Hematopoietic multipotent progenitor cell treated with erythropoietin and hydrocortisone succinate and interleukin-3 and kit ligand, for 8 days (in vitro differentiated cells): ENCODE data around the gene BUB1B.

Experiments used
- DNase-seq: peaks from one replicate; pipeline ENCODE4 v3.0.0-alpha.2; 2015

BUB1B gene

DNA sequence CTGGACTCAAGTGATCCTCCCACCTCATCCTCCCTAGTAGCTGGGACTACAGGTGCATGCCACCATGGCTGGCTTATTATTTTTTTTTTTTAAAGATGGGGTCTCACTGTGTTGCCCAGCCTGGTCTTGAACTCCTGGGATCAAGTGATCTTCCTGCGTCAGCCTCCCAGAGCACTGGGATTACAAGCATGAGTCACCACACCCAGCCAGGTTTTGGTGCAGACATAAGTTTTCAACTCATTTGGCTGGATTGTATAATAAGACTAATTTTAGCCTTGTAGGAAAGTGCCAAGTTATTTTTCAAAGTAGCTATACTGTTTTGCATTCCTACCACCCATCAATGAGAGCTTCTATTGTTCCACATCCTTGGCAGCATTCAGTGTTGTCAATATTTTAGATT is 32.1 kb downstream of the BUB1B start:
- no peak for DNase-seq

DNA sequence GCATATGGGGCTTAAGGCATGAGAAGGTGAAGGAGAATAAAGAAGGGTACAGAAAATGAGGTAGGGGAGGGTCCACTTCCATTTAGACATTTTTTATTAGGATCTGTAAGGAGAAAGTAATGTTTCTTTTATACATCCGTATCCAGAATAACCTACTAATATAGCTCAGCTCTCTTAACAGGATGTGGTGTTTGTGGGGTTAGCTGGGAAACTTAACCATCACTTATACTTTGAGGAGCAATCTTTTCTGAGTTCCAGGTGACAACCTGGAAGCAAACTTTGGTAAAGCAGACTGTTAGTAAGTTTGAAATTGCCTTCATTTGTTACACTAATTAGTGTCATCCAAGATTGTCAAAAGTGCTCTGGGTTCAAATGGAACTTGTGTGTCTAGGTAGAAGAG is 36.6 kb downstream of the BUB1B start:
- no peak for DNase-seq

DNA sequence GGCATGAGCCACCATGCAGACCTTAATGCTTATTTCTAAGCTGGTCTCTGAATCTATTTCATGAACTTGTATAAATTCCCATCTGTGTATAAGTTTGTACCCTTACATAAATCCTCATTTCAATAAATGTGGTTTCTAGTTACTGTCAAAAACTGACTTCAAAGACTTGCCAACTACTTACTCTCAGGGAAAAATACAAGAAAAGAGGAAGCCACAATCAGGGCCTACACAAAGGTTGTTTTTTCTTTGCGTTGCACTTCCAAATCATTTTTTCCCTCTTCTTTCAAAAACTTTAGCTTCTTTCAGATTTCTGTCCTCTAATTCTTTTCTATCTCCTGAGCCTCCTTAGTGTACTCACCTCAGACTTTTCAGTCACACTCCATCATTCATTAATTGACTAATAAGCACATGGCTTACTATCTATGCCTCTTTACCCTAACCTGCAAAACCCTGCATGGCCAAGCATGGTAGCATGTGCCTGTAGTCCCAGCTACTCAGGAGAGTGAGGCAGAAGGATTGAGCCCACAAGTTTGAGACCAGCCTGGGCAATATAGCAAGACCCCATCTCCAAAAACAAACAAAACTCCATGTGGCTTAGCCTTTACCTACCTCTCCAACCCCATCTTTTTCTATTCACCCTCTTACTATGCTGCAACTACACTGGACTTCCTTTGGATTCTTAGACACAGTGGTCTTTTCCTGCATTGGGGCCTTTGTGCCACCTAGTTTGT is 37.7 kb downstream of the BUB1B start:
- no peak for DNase-seq

DNA sequence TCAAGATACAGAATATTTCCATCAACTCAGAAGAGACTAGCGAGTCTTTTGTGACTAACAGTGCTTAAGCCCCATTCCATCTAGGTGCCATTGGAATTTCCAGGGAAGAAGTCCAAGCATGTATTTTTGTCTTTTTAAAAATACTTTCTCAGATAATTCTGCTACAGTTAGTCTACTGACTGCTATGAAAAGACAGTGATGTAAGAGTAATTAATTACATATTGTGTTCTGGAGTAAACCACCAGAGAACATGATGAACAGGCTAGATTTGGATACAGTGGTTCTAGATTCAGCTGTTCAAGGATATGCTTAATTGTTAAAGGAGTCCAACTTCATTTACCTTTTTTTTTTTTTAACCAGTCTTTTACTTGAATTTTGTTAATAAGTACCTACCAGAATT is 43.2 kb downstream of the BUB1B start:
- no peak for DNase-seq

DNA sequence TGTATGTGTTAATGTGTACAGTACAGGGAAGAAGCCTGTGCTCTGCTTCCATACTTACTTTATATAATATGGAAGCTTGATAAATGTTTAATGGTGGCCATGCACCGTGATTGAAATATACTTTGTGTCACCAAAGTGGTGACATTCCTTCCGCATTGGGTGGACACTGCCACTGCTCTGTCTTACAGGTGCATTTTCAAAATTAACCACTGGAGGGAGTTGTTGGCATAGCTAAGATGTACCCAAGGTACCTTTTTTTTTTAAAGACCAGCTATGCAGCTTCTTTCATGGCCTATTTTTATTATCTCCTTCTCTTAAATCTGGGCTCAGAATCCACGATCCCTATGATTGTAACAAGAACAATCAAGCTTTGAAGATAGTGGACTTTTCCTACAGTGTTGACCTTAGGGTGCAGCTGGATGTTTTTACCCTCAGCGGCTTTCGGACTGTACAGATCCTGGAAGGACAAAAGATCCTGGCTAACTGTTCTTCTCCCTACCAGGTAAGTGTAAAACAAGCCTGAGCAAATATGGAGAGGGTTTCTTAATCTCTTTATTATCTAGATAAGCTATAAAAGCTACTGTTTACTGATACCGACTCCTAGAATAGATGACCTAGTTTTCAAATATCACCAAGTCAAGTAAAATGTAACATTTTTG is 56.4 kb downstream of the BUB1B start:
- DNase-seq, result peak; percentile 85

DNA sequence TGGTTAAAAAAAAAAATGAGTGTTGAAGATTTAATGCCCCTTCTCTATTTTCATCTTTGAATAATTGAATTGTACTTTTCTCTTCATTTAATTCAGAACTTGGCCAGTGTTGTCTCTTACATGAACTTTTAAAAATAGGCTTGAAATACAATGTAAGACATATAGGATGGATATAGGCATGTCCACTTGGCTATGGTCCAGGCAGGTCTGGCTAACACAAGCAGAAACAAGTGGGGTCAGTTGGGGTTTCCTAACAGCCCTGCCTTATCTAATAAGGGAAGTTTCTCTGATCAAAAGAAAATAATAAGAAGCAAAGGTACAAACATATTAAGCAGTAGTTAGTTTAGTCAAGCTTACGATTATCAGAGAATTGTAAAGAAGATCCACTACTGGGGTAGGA is 58.9 kb downstream of the BUB1B start:
- no peak for DNase-seq

DNA sequence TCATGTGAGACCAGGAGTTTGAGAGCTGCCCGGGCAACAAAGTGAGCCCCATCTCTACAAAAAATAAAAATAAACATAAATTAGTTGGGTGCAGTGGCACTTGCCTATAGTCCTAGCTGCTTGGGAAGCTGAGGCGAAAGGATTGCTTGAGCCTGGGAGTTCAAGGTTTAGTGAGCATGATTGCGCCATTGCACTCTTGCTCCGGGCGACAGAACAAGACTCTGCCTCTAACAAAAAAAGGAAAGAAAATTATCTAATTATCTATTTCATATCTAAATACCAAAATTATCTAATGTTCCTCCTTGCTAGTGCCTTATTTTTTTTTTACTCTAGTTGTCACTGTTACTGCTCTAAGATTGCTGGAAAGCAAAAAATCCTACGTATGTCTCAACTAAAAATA is 61.3 kb downstream of the BUB1B start:
- DNase-seq, result no peak

DNA sequence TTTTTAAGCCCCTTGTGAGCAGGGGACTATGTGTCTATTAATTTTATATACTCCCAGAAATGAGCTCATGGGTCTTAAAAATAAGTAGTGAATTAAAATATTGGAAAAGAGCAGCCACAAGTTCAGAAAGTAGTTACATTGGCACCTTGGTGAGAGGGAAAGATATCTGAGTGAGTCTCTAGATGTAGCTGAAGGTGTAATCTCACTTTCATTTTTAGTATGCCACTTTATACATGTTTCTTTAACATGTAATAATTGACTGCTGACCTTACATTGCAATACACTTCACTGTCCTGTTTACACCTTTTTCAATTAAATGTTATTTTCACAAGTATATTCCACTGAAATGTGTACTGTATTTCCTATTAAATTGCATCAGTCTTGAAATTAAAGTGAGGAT is 65.9 kb downstream of the BUB1B start:
- no peak for DNase-seq

DNA sequence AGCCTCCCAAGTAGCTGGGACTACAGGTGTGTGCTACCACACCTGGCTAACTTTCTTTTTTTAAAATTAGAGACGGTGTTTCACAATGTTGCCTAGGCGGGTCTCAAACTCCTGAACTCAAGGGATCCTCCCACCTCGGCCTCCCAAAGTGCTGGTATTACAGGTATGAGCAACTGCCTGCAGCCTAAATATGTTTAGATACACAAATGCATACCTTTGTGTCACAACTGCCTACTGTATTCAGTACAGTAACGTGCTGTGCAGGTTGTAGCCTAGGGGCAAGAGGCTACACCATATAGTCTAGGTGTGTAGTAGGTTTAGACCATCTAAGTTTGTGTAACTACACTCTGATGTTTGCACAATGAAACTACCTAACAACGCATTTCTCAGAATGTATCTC is 68.4 kb downstream of the BUB1B start:
- no peak for DNase-seq

DNA sequence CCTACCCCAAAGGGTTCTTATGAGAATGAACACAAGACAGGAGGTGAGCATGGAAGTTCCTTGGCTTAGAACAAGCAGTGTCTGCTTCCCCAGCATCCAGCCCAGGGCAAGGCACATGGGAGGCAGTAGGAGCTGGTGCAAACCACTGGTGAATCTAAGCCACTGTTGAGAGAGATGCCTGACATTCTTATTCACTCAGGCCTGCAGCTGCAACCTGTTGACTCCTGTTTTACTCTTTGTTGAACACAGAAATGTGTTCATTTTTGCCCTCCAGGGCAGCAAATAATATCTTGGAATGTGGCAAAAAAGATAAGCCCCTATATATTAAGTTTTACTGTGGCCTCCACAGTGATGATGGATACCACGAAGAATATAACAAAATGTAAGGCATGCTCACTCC is 69.1 kb downstream of the BUB1B start:
- DNase-seq, result no peak

DNA sequence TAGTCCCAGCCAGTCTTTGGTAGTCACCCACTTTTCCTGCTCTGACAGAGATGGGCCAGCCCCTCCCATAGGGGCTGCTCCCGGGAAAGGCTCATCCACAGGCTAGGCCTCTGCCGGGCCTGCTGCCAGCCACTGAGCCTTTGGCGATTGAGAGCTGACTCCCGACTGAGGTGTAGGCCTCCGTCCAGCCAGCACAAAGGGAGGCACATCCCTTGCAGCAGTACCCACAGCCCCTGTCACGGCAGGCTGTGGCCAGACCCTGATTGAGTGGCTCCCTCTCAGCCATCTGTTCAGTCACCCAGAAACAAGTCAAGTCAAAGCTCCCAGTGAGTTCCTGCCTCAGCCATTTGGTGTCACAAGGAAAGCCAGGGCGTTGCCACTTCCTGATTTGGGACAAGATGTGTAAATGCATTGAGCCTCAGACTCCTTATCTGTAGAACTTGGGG is 71.8 kb downstream of the BUB1B start:
- no peak for DNase-seq

DNA sequence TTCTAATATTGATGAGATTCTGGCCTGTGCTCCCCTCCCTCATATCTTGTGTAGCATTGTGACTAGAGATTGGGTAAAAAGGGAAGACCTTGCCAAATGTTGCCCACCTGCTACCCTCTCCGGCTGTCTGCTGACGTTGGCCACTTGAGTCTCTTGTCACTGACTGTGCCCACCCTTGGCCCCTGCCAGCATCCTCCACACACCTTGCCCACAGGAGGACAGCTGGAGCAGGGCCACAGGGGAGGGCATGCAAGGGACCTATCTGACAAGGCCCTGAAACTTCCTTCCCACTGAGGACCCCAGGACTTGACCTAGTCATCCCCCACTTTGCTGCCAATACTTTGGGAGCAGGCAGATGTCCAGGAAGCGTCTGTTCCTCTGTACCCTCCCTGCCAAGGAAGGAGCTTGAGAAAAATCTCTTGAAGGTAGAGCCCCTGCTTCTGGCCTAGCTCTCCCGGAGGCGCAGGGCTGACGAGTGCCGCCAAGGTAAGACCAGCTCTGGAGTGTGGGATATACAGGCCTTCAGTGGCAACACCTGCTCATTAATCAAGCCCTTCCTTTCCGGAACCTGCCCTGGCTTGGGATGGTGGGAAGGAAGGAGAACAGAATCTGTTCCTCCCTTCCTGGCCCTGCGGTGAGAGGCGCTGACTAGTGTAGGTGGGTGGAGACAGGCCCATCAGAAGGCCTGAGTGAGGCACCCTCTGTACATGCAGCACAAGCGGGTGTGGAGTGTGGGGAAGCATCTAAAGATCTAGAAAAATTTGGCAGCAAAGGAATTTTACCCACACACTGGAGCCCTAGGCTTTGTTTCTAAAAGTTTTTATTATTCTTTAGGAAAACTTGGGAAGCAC is 73.1 kb downstream of the BUB1B start:
- DNase-seq, result no peak

DNA sequence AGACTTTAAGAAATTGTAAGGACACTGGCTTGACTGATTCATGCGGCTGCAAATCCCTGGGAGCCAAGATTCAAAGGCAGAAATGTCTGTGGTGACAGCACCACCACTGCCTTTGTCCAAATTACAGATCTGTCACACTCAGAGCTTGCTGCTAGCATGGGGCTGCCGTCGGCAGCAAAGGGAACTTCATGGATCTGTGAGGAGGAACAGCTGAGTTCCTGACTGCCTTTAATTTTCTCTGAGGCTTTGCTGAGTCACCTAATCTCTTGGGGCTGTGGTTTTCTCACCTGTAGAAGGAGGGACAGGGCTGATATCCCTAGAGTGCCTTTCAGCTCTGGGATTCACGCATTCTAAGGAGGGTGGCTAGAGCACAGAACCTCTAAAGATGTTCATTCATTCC is 73.9 kb downstream of the BUB1B start:
- no peak for DNase-seq

DNA sequence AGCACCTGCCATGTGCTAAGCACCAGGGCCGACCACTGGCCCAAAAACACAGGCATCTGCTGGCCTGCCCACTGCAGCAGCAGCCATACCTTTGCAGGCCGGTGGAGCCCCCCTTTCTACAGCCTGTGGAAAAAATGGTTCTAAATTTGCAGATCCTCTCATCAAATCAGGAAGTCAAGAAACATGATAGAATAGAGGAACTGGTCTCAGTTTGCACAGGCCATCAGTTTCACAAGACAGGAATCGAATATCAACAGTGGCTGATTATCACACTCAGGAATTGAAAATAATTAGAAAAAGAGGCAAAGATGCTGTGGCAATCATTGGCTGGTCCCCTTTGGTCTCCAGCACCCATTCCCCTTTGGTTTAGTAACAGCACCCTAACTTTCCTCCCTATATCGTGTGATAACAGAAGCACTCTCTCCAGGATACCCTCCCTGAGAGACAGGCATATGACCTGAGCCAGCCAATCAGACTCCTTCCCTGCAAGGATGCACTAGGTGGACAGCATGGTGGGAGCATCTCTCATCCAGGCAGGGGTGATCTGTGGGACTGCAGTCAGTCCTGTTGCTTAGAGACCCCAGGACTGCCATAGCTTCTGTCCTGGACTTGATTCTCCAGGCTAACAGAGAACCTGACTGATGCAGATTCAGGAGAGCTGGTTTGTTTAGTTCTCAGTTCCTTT is 74.5 kb downstream of the BUB1B start:
- DNase-seq, result no peak

DNA sequence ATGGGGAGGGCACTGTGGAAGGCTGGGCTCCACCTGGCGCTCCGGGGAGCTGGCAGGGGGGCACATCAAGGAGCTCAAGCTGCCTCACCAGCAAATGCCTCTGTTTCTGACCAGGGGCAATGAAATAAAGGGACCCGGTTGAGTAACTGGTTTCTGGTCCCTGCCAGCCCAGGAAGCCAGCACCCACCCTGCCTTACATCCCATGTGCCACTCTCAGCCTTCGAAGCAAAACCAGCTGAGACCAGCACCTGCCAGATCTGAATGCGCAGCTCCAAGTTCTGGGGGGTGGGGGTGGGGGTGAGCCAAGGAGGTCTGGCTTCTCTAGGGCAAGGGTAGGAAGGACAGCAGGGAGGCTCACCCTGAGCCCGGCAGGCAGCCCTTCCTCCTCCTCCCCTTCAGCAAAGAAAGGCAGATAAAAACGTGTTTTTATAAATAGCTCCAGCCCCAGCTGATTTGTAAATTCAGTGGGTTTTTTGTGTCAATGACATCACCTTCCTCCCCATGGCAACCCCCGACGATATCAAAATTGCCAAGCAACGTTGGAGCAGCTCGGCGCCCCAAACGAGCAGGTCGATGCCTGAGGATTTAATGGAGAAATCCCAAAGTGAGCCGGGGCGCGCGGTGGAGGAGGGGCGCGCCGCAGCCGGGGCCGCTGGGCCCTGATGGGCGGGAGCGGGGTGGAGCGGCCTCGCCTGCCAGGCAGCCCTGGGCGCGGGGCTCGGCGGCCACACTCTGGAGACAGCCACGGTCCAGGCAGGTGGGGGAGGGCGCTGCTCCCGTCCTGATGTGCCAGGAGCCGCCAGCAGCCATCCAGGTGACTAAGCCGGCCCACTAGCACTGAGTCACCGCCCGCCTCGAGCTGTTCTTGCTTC is 77.9 kb downstream of the BUB1B start, which contains the start of gene PAK6:
TSS of gene PAK6 (plus strand) at position 532 of the 872 bp plus-strand sequence. CDS start 25,723 bp downstream, outside the sequence.
- peak; percentile 53 for DNase-seq

DNA sequence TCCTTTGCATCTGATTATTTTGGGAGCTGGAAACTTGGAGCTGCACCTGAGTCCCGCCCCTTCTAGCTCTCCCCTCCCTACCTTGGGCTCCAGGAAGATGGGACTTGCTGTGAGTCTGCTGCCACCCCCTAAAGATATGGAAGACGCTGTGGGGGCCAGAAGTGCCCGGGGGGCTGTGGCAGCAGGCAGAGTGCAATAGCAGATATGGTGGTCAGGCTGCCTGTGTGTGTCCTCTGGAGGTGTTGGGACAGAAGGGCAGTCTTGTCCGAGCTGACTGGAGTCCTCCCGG is 78.5 kb downstream of the BUB1B start:
- DNase-seq, result no peak

DNA sequence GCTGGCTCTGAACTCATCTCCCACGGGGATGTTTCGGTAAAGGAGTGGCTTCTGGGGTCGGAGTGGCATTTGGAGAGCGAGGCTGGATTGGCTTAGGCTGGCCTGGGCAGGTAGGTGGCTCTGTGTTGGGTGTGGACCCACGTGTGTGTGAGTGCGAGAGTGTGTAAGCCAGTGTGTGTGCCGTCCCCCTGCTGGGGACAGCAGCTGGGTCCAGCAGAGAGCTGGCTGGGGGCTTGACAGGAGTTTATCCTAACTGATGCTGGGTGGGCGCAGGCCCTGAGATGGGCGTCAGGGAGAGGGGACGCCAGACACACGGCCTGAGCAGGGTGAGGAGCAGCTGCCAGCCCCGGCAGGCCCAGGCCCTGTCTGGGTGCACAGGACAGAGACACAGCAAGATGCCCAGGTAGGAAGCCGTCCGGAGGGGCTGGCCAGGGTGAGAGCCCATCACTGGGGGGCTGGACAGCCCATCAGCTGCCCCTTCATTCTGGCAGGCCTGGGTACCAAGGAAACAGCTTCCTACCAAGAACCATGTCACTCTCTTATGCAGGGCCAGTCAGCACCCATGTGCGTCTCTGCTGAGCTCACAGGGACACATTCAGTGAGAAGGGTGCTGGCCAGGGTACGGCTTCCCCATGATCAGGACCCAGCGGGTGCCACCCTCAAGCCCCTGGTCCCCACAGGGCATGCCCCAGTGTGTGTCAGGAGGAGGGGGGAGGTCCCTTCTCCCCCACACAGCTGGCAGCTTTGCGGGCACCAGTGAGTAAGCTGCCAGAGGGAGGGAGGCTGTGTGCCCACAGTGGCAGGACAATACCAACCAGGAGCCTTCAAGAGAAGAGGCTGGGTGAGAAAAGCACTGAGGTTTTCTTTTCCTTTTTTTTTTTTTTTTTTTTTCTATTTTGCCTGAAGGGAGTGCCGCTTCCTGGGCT is 79.1 kb downstream of the BUB1B start:
- no peak for DNase-seq

DNA sequence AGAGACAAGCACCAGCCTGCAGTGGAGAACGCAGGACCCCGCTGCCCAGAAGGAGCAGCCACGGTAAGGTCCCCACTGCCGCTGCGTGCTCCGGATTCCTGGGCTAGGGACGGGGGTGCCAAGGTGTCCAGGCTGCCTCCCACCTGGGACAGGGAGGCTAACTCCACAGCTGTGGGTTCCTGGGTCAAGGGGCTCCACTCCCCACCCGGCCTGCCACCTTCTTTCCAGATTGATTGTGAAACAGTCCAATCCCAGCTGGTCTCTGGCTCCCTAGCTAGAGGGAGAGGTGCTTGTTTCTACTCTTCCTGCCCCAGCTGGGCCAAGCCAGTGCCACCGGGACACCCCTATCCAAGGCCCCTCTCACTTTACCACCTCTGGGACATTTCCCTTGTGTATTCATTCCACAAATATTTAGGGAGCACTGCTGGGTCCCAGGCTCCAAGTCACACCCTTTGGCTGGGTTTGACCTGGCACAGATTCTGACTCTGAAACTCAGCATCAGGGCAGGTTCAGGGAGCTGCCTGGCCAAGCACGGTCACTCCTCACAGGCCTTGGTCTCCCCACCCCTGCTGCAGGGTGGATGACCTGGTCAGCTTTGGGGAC is 79.9 kb downstream of the BUB1B start:
- DNase-seq, result no peak

DNA sequence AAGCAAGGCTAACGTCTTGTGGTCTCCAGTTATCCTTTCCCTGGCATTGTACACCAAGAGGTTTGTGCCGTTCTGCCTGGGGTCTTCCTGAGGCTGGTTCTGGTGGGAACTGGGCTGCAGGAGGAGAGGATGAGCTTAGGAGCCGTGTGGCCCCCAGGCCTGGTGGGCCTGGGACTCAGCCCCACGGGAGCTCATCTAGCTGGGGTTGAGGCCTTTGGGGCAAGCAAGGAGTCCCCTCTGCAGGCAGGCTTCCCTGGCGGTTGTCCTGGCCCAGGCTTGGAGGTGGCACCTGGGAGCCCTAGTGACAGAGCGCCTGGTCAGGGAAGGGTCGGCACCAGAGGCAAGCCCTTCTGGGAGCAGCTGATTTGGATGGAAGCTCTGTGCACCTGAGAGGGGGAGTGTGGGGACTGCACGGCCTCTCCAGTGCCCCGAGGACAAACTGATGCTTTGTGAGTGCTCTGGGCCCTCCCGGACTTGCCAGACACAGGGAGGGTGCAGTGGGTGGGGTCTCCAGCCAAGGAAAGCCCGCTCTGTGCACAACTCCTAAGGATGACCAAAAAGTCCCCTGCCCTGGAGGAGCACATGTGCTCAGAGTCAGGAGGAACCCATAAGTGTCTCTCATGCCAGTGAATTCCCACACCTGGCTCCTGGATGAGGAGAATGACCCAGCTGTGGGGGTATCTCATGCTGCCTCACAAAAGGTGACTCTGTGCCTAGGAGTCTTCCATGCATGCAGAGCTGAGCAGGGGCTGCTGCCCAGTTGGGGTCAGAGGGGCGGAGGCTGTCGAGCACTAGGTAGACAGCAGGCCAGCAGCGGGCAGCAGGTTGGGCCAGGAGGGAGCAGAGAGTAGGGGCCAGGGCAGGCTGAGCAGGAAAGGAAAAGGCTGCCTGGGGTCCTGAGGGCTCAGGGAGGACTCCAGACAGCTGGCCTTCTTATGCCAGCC is 80.7 kb downstream of the BUB1B start:
- DNase-seq, result no peak

DNA sequence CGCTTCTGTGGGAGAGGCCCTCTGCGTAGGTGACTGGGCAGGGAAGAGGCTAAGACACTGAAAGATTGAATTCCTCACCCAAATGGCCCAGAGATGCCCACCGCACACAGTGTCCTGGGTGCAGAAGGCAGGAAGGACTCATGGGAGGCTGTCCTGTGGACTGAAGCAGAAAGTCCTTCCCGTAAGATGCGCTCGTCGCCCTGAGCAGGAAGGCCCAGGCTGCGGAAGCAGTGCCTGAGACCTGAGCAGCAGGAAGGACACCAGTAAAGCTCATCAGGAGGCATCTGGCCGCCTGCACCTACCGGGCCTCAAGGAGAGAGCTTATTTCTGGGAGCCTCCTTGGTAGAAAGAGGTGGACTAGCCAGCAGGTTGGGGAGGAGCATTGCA is 81.3 kb downstream of the BUB1B start:
- DNase-seq, result no peak
